BE2C (cell line): Measurements from ENCODE around the gene PCBP2.
A peak's percentile ranks its signal among the peaks of the same experiment; 100 is the strongest.

Source experiments
- DNase-seq: peaks from one replicate; pipeline ENCODE4 v3.0.0-alpha.2; 2020
- H3K27me3 ChIP-seq: fragments of 250-450 bp; sonication (Bioruptor Pico); 2 replicates; pipeline ENCODE4 v1.5.1; 2020; ENCODE audit warnings: mild to moderate bottlenecking
- H3K36me3 ChIP-seq: fragments of 250-450 bp; sonication (Bioruptor Pico); 2 replicates; pipeline ENCODE4 v1.5.1; 2020; ENCODE audit warnings: mild to moderate bottlenecking
- H3K4me1 ChIP-seq: fragments of 250-450 bp; sonication (Bioruptor Pico); 2 replicates; pipeline ENCODE4 v1.5.1; 2020
- H3K4me3 ChIP-seq: 2 replicates; pipeline ENCODE4 v1.5.1; 2011; ENCODE audit warnings: low read depth, low read length
- H3K9me3 ChIP-seq: fragments of 250-450 bp; sonication (Bioruptor Pico); 2 replicates; pipeline ENCODE4 v1.5.1; 2020
- CTCF ChIP-seq: IDR thresholded peaks from 2 replicates; pipeline ENCODE4 v1.5.1; 2012; ENCODE audit warnings: mild to moderate bottlenecking, low read depth, low read length

Gene PCBP2

GRCh38 chr12:53464685-53465418 lies 12.9 kb downstream of the PCBP2 start:
- Histone ChIP-seq H3K4me1 (peaks cover 8% of the 10 kb centered on the region; the same call in 1 of the 2 replicates), H3K9me3 (no peaks in the 10 kb centered on the region), H3K36me3 (peaks cover 98% of the 10 kb centered on the region), H3K27me3 (0 out of 2 replicates have a peak, but pooled peaks cover 2% of the 10 kb centered on the region), H3K4me3 (no peak overlapping the region)
- DNase-seq = no peak
- TF ChIP-seq CTCF = no peak

GRCh38 chr12:53465679-53466078 lies 13.8 kb downstream of the PCBP2 start:
- peaks cover 98% of the 10 kb centered on the region for H3K36me3 ChIP-seq
- 0 out of 2 replicates have a peak, but pooled peaks cover 2% of the 10 kb centered on the region for H3K27me3 ChIP-seq
- H3K4me1 ChIP-seq = peaks cover 8% of the 10 kb centered on the region; the same call in 1 of the 2 replicates
- H3K9me3 ChIP-seq = no peaks in the 10 kb centered on the region
- no peak overlapping the region for H3K4me3 ChIP-seq
- DNase-seq = no peak
- 0 out of 2 replicates have a peak, but pooled peaks have one; percentile 10 for TF ChIP-seq CTCF

GRCh38 chr12:53466640-53467039 lies 14.7 kb downstream of the PCBP2 start:
- Histone ChIP-seq H3K9me3 (no peaks in the 10 kb centered on the region), H3K4me3 (no peak overlapping the region), H3K36me3 (peaks cover 98% of the 10 kb centered on the region), H3K4me1 (peaks cover 2% of the 10 kb centered on the region; the same call in 1 of the 2 replicates), H3K27me3 (0 out of 2 replicates have a peak, but pooled peaks cover 2% of the 10 kb centered on the region)
- DNase-seq = no peak
- TF ChIP-seq CTCF = no peak

GRCh38 chr12:53467082-53467481 lies 15.2 kb downstream of the PCBP2 start:
- H3K4me1 ChIP-seq = peaks cover 2% of the 10 kb centered on the region; the same call in 1 of the 2 replicates
- 0 out of 2 replicates have a peak, but pooled peaks cover 2% of the 10 kb centered on the region for H3K27me3 ChIP-seq
- no peaks in the 10 kb centered on the region for H3K9me3 ChIP-seq
- no peak for TF ChIP-seq CTCF
- DNase-seq = no peak
- peaks cover 98% of the 10 kb centered on the region for H3K36me3 ChIP-seq
- H3K4me3 ChIP-seq = no peak overlapping the region

GRCh38 chr12:53467880-53468279 lies 16.0 kb downstream of the PCBP2 start:
- 0 out of 2 replicates have a peak, but pooled peaks cover 2% of the 10 kb centered on the region for H3K27me3 ChIP-seq
- H3K9me3 ChIP-seq = no peaks in the 10 kb centered on the region
- H3K36me3 ChIP-seq = peaks cover 98% of the 10 kb centered on the region
- no peak for TF ChIP-seq CTCF
- H3K4me3 ChIP-seq = no peak overlapping the region
- peaks cover 2% of the 10 kb centered on the region; the same call in 1 of the 2 replicates for H3K4me1 ChIP-seq
- no peak for DNase-seq

GRCh38 chr12:53468282-53468681 lies 16.4 kb downstream of the PCBP2 start:
- TF ChIP-seq CTCF = no peak
- Histone ChIP-seq H3K27me3 (0 out of 2 replicates have a peak, but pooled peaks cover 2% of the 10 kb centered on the region), H3K4me1 (peaks cover 2% of the 10 kb centered on the region; the same call in 1 of the 2 replicates), H3K4me3 (no peak overlapping the region), H3K9me3 (no peaks in the 10 kb centered on the region), H3K36me3 (peaks cover 98% of the 10 kb centered on the region)
- DNase-seq = no peak
